Progenitor cell of endocrine pancreas (in vitro differentiated cells): ENCODE results near the gene UFM1. TPM values are rescaled to one million over a fixed set of nuclear protein-coding genes. Genes with fewer than 3 reads are reported as not detected.

Source experiments
- DNase-seq: peaks from one replicate; pipeline ENCODE4 v3.0.0; 2021; ENCODE audit warnings: low spot score; ENCODE audit not compliant: unreplicated experiment
- H3K27ac Mint-ChIP-seq: 2 replicates; pipeline ENCODE4 v1.8.0; 2021; ENCODE audit warnings: mild to moderate bottlenecking, moderate library complexity, mixed read lengths
- H3K27me3 Mint-ChIP-seq: 2 replicates; pipeline ENCODE4 v1.8.0; 2021; ENCODE audit warnings: mixed read lengths
- H3K36me3 Mint-ChIP-seq: 2 replicates; pipeline ENCODE4 v1.8.0; 2022; ENCODE audit warnings: mixed read lengths; ENCODE audit not compliant: insufficient read depth
- H3K4me1 Mint-ChIP-seq: 2 replicates; pipeline ENCODE4 v1.8.0; 2021; ENCODE audit warnings: low read depth, mixed read lengths
- H3K4me3 Mint-ChIP-seq: 2 replicates; pipeline ENCODE4 v1.8.0; 2021; ENCODE audit warnings: low read depth, mild to moderate bottlenecking, moderate library complexity, mixed read lengths
- H3K9me3 Mint-ChIP-seq: 2 replicates; pipeline ENCODE4 v1.8.0; 2021; ENCODE audit warnings: low read depth, mixed read lengths
- total RNA-seq: library from RNA; stranded (reverse); gene quantifications from 2 replicates; pipeline ENCODE4 v1.2.1, GENCODE V29; 2021
- TF ChIP-seq, protein P1 (sequence below): fragments of 200-600 bp; sonication (generic); IDR thresholded peaks from one replicate; pipeline ENCODE4 v1.5.0; 2021; ENCODE audit warnings: antibody characterized with exemption, mild to moderate bottlenecking; ENCODE audit not compliant: unreplicated experiment

The UFM1 gene
- total RNA-seq, 1 donor from 2014 or later: 53.4 TPM

DNA sequence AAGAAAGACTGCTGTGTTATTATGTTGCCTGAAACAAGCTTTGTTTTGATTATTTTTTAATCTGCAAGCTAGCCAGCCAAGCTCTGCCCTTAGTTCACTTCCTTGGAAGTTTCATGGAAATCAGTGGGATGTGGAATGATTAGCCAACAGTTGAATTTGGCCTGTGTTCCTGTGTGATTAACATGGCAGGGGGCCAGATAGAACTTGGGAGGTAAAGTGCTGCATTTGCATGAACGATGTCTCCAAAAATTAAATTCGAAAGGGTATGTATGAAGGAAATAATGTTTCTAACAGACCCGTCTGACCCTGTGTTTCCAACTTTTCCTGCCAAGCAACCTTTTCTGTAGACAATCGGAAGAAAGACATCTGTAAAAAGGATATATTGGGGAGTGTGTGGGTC, 32.2 kb downstream of the UFM1 start:
- H3K36me3 Mint-ChIP-seq: no peaks in the 10 kb centered on the region
- H3K27ac Mint-ChIP-seq: no peak overlapping the region
- H3K27me3 Mint-ChIP-seq: no peaks in the 10 kb centered on the region
- no peak overlapping the region for H3K4me3 Mint-ChIP-seq
- H3K4me1 Mint-ChIP-seq: peaks cover 4% of the 10 kb centered on the region
- DNase-seq: no peak
- TF ChIP-seq, protein P1, sequence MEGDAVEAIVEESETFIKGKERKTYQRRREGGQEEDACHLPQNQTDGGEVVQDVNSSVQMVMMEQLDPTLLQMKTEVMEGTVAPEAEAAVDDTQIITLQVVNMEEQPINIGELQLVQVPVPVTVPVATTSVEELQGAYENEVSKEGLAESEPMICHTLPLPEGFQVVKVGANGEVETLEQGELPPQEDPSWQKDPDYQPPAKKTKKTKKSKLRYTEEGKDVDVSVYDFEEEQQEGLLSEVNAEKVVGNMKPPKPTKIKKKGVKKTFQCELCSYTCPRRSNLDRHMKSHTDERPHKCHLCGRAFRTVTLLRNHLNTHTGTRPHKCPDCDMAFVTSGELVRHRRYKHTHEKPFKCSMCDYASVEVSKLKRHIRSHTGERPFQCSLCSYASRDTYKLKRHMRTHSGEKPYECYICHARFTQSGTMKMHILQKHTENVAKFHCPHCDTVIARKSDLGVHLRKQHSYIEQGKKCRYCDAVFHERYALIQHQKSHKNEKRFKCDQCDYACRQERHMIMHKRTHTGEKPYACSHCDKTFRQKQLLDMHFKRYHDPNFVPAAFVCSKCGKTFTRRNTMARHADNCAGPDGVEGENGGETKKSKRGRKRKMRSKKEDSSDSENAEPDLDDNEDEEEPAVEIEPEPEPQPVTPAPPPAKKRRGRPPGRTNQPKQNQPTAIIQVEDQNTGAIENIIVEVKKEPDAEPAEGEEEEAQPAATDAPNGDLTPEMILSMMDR: no peak
- H3K9me3 Mint-ChIP-seq: peaks cover 2% of the 10 kb centered on the region

DNA sequence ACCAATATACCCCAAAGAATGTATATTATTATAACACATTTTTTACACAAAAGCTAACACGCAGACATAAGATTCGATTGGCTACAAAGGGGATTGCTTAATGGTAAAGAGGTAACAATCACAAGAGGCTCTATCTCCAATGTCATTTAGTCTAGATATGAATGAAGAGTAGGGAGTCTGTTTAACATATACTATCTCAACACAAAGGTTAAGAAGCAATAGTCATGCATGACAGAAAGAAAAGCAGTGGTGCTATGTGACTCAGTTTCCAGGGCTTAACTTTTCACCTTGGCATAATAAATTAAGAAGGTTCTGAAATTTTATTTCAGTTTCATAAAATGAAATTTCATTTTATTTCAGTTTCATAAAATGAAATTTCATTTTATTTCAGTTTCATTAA, 33.3 kb downstream of the UFM1 start:
- no peak overlapping the region for H3K4me3 Mint-ChIP-seq
- peaks cover 6% of the 10 kb centered on the region for H3K4me1 Mint-ChIP-seq
- no peaks in the 10 kb centered on the region for H3K36me3 Mint-ChIP-seq
- TF ChIP-seq, protein P1: no peak
- peaks cover 2% of the 10 kb centered on the region for H3K9me3 Mint-ChIP-seq
- no peaks in the 10 kb centered on the region for H3K27me3 Mint-ChIP-seq
- no peak overlapping the region for H3K27ac Mint-ChIP-seq
- DNase-seq: no peak

DNA sequence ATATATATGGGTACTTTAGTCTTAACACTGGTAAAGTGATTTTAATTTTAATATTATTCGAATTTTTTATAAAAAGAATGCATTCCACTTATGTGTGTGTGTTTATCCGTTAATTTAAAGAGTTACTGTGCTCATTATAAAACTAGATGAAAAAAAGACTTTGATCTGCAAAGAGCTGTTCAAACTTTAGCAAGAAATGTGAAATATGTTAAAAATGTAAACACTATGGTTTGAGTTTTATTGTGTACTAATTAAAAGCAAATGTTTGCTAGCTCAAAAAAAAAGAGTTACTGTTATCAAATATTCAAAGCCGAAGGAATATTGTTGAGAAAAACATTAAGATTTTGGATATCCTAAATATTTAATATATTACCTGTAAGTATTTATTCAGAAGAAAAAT, 34.5 kb downstream of the UFM1 start:
- H3K36me3 Mint-ChIP-seq: no peaks in the 10 kb centered on the region
- no peak overlapping the region for H3K27ac Mint-ChIP-seq
- no peaks in the 10 kb centered on the region for H3K27me3 Mint-ChIP-seq
- no peak for DNase-seq
- H3K9me3 Mint-ChIP-seq: peaks cover 2% of the 10 kb centered on the region
- H3K4me1 Mint-ChIP-seq: peaks cover 9% of the 10 kb centered on the region
- TF ChIP-seq, protein P1: no peak
- H3K4me3 Mint-ChIP-seq: no peak overlapping the region

DNA sequence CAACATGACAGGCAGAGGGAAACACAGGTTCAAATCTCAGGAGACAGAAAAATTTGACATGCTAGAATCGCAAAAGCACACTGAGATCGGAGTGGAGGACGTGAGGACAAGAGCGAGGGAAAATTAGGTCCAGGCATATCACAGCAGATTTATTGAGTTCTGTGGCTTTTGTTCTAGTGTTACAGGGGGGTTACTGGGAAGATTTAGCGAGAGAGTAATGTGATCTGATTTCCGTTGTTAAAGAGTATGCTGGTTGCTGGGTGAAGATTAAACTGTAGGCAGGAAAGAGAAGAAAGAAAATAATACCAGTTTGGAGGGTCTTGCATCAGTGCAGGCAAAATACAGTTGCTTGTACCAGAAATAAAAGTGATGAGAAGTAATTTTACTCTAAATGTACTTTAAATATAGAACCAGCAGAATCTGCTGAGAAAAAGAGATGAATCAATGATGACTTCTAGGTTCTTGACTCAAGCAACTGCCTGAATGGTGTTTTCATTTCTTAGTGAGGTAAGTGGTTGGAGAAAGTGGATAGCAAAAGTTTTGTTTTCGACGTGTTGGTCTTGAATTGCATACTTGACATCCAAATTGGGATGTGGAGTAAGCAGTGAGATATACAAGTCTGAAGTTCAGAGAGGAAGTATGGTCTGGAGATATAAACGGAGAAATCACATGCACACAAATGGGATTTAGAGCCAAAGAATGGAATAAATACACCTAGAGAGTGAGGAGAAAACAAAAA, 35.7 kb downstream of the UFM1 start:
- H3K27me3 Mint-ChIP-seq: no peaks in the 10 kb centered on the region
- DNase-seq: no peak
- H3K9me3 Mint-ChIP-seq: peaks cover 3% of the 10 kb centered on the region
- peaks cover 9% of the 10 kb centered on the region for H3K4me1 Mint-ChIP-seq
- TF ChIP-seq, protein P1: no peak
- no peaks in the 10 kb centered on the region for H3K36me3 Mint-ChIP-seq
- no peak overlapping the region for H3K4me3 Mint-ChIP-seq
- H3K27ac Mint-ChIP-seq: no peak overlapping the region

DNA sequence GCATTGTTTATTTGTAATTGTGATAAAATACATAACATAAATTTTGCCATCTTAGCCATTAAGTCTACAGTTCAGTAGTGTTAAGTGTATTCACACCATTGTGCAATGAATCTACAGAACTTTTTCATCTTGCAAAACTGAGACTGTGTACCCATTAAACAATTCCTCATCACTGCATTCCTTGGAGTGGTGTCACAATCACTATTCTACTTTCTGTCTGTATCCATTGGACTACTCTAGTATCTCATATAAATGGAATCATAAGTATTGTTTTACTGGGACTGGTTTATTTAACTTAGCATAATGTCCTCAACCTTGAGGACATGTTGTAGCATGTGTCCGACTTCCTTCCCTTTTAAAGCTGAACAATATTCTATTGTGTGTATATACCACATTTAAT, 36.8 kb downstream of the UFM1 start:
- peaks cover 4% of the 10 kb centered on the region for H3K27me3 Mint-ChIP-seq
- DNase-seq: no peak
- TF ChIP-seq, protein P1: no peak
- H3K9me3 Mint-ChIP-seq: peaks cover 11% of the 10 kb centered on the region
- H3K4me1 Mint-ChIP-seq: peaks cover 11% of the 10 kb centered on the region
- H3K27ac Mint-ChIP-seq: no peak overlapping the region
- H3K4me3 Mint-ChIP-seq: no peak overlapping the region
- peaks cover 2% of the 10 kb centered on the region for H3K36me3 Mint-ChIP-seq
